Ovary (tissue), 9 donors: ENCODE measurements around the gene ADCYAP1. TPM values are rescaled to one million over a fixed set of nuclear protein-coding genes. Genes with fewer than 3 reads are reported as not detected.

ENCODE experiments used
- DNase-seq, 5 donors: peaks; one replicate each; pipeline ENCODE4 v3.0.0-alpha.2; 2019 to 2020
- H3K27ac ChIP-seq, 2 donors: fragments of 200-600 bp; one replicate each; pipeline versions ENCODE4 v1.5.1 to v1.8.0; 2019 to 2022
- H3K27me3 ChIP-seq: fragments of 200-600 bp; one replicate; pipeline ENCODE4 v1.8.0; 2022
- H3K36me3 ChIP-seq: fragments of 200-600 bp; sonication (generic); one replicate; pipeline ENCODE4 v1.5.1; 2019
- H3K4me1 ChIP-seq: one replicate; pipeline ENCODE4 v1.8.1; 2013; ENCODE audit warnings: mild to moderate bottlenecking, moderate library complexity; ENCODE audit not compliant: insufficient read depth
- H3K4me3 ChIP-seq: fragments of 200-600 bp; sonication (generic); one replicate; pipeline ENCODE4 v1.5.1; 2017
- H3K9me3 ChIP-seq, 2 donors: fragments of 200-600 bp in 1 of 2; sonication (generic) in 1 of 2; one replicate each; pipeline versions ENCODE4 v1.5.1 to v1.8.1; 2013 to 2019; ENCODE audit warnings: mild to moderate bottlenecking in 1 of 2, moderate library complexity in 1 of 2
- EP300 ChIP-seq: sonication (generic); formaldehyde crosslinking; IDR thresholded peaks from one replicate; pipeline ENCODE4 v1.6.1; 2017; ENCODE audit warnings: antibody characterized with exemption
- POLR2A ChIP-seq: fragments of 450-650 bp; IDR thresholded peaks from one replicate; pipeline ENCODE4 v1.6.1; 2017; ENCODE audit warnings: antibody characterized with exemption, mild to moderate bottlenecking, moderate library complexity
- WGBS, 3 donors: extraction: QIAGEN DNeasy Blood & Tissue Kit in 1 of 3; methylation state at CpG; one replicate each; pipeline versions ENCODE4 v1.1.5 to v1.1.7; 2013 to 2017; 5-methylcytosine and 5-hydroxymethylcytosine counted together
- intact Hi-C, 4 donors: fragments of 100-400 bp; cut with DNase I; formaldehyde crosslinking; loops; one replicate each; pipeline versions ENCODE4 v1.11.0 to v1.15.1; 2022 to 2023
- polyA plus RNA-seq, 2 donors: library from polyadenylated mRNA; stranded (reverse); fragments of 200-250 nt in 1 of 2; fragments of 350-450 nt in 1 of 2; fragmentation: Illumina TruSeq in 1 of 2; extraction: RNeasy Lipid Tissue Mini Kit (QIAGEN cat#74804) in 1 of 2; gene quantifications; one replicate each; pipeline ENCODE4 v1.2.3, GENCODE V29; 2013 to 2014
- total RNA-seq, 7 donors: library from RNA; depleted of rRNA in 2 of 7; stranded (reverse); fragments of >200 nt in 2 of 7; fragmentation: NEBNext Ultra II Directional in 3 of 7; extraction: Animal tissue kit (Norgen Biotek cat#: 25700) in 3 of 7; gene quantifications; one replicate each; pipeline versions ENCODE4 v1.1.0 to v1.2.4, GENCODE V29; 2016 to 2023
- TF ChIP-seq, protein P1 (sequence below), 3 donors: fragments of 450-650 bp in 2 of 3; fragments of 200-600 bp in 1 of 3; IDR thresholded peaks; one replicate each; pipeline versions ENCODE4 v1.5.1 to v1.8.0; 2016 to 2022; ENCODE audit warnings: antibody characterized with exemption in 3 of 3, mild to moderate bottlenecking in 1 of 3
- donor health status: DM: no; HTN: no; CAD: no; lungs with moderate emphysema.
- donor health status: DM: no; HTN: no; CAD: no.
- donor health status: Bipolar disorder and iron deficiency.
- donor health status: DM: yes; HTN: yes; CAD: no.
- donor health status: DM: no; HTN: no; CAD: no.
- donor health status: DM: yes; HTN: yes; CAD: no.

Gene ADCYAP1
- total and polyA plus RNA-seq, 9 donors = 0.13 to 4.9 (median 0.35) TPM; not detected in 5

DNA sequence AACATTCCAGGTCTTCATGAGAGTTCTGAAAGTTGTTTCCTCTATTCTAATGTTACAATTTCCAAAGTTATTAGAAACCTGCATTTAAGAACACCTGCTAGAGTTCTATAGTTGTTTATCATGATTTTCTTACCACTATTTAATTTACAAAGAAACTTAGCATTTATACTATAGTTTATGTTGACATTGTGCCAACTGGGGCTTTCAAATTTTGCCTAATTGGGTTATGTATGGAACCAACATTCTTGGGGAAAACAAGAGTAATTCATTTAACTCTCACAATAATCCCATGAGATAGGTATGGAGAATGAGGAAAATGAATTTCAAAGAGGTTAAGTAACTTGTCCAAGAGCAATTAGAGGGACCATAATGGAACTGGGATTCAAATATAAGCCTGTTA is 28.8 kb upstream of the ADCYAP1 start:
- Histone ChIP-seq H3K4me1 (no peaks in the 10 kb centered on the region), H3K27ac (no peak overlapping the region), H3K4me3 (no peak overlapping the region), H3K36me3 (no peaks in the 10 kb centered on the region), H3K9me3 (no peaks in the 10 kb centered on the region), H3K27me3 (no peaks in the 10 kb centered on the region)
- TF ChIP-seq EP300 (no peak), POLR2A (no peak)
- TF ChIP-seq, protein P1, sequence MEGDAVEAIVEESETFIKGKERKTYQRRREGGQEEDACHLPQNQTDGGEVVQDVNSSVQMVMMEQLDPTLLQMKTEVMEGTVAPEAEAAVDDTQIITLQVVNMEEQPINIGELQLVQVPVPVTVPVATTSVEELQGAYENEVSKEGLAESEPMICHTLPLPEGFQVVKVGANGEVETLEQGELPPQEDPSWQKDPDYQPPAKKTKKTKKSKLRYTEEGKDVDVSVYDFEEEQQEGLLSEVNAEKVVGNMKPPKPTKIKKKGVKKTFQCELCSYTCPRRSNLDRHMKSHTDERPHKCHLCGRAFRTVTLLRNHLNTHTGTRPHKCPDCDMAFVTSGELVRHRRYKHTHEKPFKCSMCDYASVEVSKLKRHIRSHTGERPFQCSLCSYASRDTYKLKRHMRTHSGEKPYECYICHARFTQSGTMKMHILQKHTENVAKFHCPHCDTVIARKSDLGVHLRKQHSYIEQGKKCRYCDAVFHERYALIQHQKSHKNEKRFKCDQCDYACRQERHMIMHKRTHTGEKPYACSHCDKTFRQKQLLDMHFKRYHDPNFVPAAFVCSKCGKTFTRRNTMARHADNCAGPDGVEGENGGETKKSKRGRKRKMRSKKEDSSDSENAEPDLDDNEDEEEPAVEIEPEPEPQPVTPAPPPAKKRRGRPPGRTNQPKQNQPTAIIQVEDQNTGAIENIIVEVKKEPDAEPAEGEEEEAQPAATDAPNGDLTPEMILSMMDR (IDR thresholded peaks at IDR 0.05) = no peak
- intact Hi-C loops = no loop called here
- DNase-seq = no peak

DNA sequence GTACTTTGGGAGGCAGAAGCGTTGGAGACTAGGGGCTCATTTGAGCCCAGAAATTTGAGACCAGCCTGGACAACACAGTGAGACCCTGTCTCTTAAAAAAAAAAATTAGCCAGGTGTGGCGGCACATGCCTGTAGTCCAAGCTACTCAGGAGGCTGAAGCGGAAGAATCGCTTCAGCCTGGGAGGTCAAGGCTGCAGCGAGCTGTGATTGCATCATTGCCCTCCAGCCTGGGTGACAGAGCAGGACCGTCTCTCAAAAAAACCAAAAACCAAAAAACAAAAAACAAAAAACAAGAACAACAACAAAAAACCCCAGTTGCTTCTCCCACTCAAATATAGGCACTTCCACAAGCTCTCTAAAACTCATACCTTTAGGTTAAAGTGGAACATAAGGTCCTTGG is 27.4 kb upstream of the ADCYAP1 start:
- no peaks in the 10 kb centered on the region for H3K4me1 ChIP-seq
- no peak for DNase-seq
- no peak for TF ChIP-seq POLR2A
- TF ChIP-seq, protein P1 (IDR thresholded peaks at IDR 0.05) = no peak
- TF ChIP-seq EP300 = no peak
- H3K9me3 ChIP-seq = no peaks in the 10 kb centered on the region
- H3K4me3 ChIP-seq = no peak overlapping the region
- H3K36me3 ChIP-seq = no peaks in the 10 kb centered on the region
- H3K27ac ChIP-seq = no peak overlapping the region
- H3K27me3 ChIP-seq = no peaks in the 10 kb centered on the region
- WGBS, 3 donors = 85 to 87% (median 86%) methylated on average over 6 of the region's 6 CpGs
- intact Hi-C loops = no loop called here

DNA sequence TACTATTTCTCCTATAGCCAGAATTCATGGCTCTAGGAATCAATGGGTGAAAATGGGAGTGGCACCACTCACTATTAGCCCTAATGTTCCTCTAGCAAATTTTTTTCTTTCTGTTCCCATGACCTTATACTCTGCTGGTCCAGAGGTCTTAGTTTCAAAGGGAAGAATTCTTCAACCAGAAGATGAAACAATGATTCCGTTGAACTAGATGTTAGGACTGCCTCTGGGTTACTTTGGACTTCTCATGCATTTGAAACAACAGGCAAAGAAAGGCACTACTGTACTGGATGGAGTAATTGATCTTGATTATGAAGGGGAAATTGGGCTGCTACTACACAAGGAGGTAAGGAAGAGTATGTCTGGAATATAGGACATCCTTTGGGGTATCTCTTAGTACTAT is 18.6 kb upstream of the ADCYAP1 start:
- H3K27ac ChIP-seq = no peak overlapping the region
- no peaks in the 10 kb centered on the region for H3K4me1 ChIP-seq
- 72 to 85% (median 74%) methylated on average over 1 of the region's 1 CpG for WGBS, 3 donors
- intact Hi-C loops = no loop called here
- no peaks in the 10 kb centered on the region for H3K9me3 ChIP-seq
- H3K4me3 ChIP-seq = no peak overlapping the region
- no peaks in the 10 kb centered on the region for H3K27me3 ChIP-seq
- no peak for TF ChIP-seq POLR2A
- TF ChIP-seq EP300 = no peak
- TF ChIP-seq, protein P1 (IDR thresholded peaks at IDR 0.05) = no peak
- DNase-seq = no peak
- no peaks in the 10 kb centered on the region for H3K36me3 ChIP-seq

DNA sequence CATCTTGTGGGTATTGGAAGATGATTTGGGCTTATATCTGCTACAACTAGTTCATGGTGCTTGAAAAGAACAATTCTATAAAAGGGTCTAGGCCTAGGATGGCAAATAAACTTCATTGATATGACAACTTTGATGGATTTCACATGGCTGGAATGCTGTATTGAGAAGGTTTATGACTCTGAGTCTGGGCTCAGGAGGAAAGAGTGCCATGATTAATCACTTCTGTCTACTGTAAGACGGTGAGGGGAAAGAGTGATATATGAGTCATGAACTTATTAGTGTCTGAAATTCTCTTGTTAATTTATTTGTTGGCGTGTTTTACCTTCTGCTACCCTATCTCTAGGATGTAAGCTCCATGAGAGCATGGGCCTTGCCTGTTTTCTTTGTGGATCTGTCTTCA is 17.0 kb upstream of the ADCYAP1 start:
- H3K4me3 ChIP-seq = no peak overlapping the region
- intact Hi-C loops = no loop called here
- TF ChIP-seq EP300 = no peak
- TF ChIP-seq, protein P1 (IDR thresholded peaks at IDR 0.05) = no peak
- TF ChIP-seq POLR2A = no peak
- no peak overlapping the region for H3K27ac ChIP-seq
- DNase-seq = no peak
- no peaks in the 10 kb centered on the region for H3K9me3 ChIP-seq
- 9 to 21% (median 13%) methylated on average over 2 of the region's 2 CpGs for WGBS, 3 donors
- H3K4me1 ChIP-seq = no peaks in the 10 kb centered on the region
- no peaks in the 10 kb centered on the region for H3K36me3 ChIP-seq
- H3K27me3 ChIP-seq = no peaks in the 10 kb centered on the region

DNA sequence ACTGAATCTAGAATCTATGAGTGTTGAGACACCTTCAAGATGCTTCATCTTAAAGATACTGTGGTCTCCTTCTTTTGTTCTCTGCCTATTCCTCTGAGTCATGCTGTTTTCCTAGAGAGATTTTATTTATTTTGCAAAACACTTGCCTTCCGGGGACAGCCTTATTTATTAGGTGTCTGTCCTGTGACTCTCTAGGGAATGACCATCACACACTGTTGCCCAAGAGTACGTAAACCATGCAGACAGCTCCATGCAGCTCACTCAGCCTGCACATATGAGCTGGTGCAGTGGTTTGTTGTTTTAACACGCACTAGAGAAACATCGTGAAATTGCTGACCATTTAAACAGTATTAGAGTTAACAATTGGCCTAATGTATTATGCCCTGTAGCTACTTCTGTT is 12.4 kb upstream of the ADCYAP1 start:
- intact Hi-C loops = no loop called here

More for the DNA sequence above, 12.4 kb upstream of the ADCYAP1 start:
- DNase-seq = no peak
- WGBS, 3 donors = 40 to 52% (median 52%) methylated on average over 4 of the region's 4 CpGs
- TF ChIP-seq, protein P1 (IDR thresholded peaks at IDR 0.05) = no peak
- TF ChIP-seq EP300 (no peak), POLR2A (no peak)
- no peak overlapping the region for H3K27ac ChIP-seq
- no peaks in the 10 kb centered on the region for H3K27me3 ChIP-seq
- H3K4me3 ChIP-seq = no peak overlapping the region
- H3K9me3 ChIP-seq = no peaks in the 10 kb centered on the region
- no peaks in the 10 kb centered on the region for H3K4me1 ChIP-seq
- no peaks in the 10 kb centered on the region for H3K36me3 ChIP-seq
